Activated CD8-positive, alpha-beta memory T cell treated with anti-CD3 and anti-CD28 coated beads for 4 hours (primary cell): ENCODE measurements around the gene ARHGAP27.
A peak's percentile ranks its signal among the peaks of the same experiment; 100 is the strongest.

ENCODE experiments used
- DNase-seq, 2 donors: peaks; one replicate each; pipeline ENCODE4 v3.0.0-alpha.2; 2020; ENCODE audit warnings: low read depth in 2 of 2

Gene ARHGAP27

GRCh38 chr17:45430738-45431530 lies 1.7 kb downstream of the ARHGAP27 start:
- no peak for DNase-seq

- no peak for DNase-seq
These were observed 2.5 kb downstream of the ARHGAP27 start for GRCh38 chr17:45430006-45430737.

GRCh38 chr17:45429339-45430005 lies 3.2 kb downstream of the ARHGAP27 start:
- no peak for DNase-seq

- DNase-seq, result no peak
These were observed 3.7 kb downstream of the ARHGAP27 start for GRCh38 chr17:45428931-45429338.

- DNase-seq, result peak; percentile 50 to 63
These were observed 4.5 kb downstream of the ARHGAP27 start for GRCh38 chr17:45428050-45428617.

- no peak for DNase-seq
These were observed 5.4 kb downstream of the ARHGAP27 start for GRCh38 chr17:45427181-45427835.

- DNase-seq, result no peak
These were observed 6.1 kb downstream of the ARHGAP27 start for GRCh38 chr17:45426561-45426960.

- no peak for DNase-seq
These were observed 6.7 kb downstream of the ARHGAP27 start for GRCh38 chr17:45425984-45426413.

GRCh38 chr17:45425125-45425983 lies 7.3 kb downstream of the ARHGAP27 start:
- DNase-seq, result no peak

- no peak for DNase-seq
These were observed 7.9 kb downstream of the ARHGAP27 start for GRCh38 chr17:45424769-45425124.

- no peak for DNase-seq
These were observed 8.7 kb downstream of the ARHGAP27 start for GRCh38 chr17:45423975-45424335.

- DNase-seq, result no peak
These were observed 9.2 kb downstream of the ARHGAP27 start for GRCh38 chr17:45423304-45423974.

- DNase-seq, result no peak
These were observed 17.4 kb downstream of the ARHGAP27 start for GRCh38 chr17:45414990-45415881.

- no peak for DNase-seq
These were observed 19.2 kb downstream of the ARHGAP27 start for GRCh38 chr17:45413498-45413923.

- no peak for DNase-seq
These were observed 21.1 kb downstream of the ARHGAP27 start for GRCh38 chr17:45411348-45412105.

GRCh38 chr17:45410144-45411091 lies 22.3 kb downstream of the ARHGAP27 start:
- DNase-seq, result peak in 1 of 2 donors; percentile 31

- DNase-seq, result no peak
These were observed 23.0 kb downstream of the ARHGAP27 start for GRCh38 chr17:45409659-45410076.
